UCSD-AML1 (cell line): ENCODE measurements around the gene SLCO4A1.

Experiments used
- DNase-seq: peaks from one replicate; lab custom pipeline; 2025; ENCODE audit not compliant: unreplicated experiment; lab: John Stamatoyannopoulos, UW

Gene SLCO4A1

DNA sequence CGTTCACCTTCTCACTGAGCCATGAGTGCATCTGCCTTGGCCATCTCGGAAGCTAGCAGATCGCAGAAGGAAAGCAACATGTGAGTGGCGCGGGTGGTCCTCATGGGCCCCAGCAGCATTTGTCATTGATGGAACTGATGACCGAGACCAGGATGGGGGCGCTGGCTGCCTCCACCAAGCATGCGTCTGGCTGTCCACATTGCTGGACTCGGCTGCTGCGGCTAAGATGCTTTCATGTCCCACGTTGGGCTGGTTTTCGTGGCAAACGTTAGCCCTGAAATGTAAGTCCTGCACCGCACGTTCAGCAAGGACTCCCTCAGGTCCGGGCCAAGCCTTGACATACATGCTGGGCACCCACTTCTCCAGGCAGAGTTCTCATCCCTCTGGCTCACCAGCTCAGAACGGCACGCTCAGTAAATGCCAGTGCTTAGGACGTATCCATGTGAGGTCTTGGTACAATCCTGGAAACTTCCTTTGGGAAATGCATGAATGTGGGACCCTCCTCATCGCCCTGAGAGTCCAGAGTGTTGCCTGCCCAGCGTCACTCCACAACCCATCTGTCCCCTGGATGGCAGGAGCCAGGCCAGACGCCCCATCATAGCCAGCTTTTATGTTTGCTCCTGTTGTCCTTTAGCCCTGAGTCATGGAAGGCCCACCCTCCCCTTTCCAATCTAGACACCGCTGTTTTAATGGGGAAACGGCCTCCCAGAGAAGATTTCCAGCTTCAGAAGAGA, 8.4 kb downstream of the SLCO4A1 start:
- no peak for DNase-seq

DNA sequence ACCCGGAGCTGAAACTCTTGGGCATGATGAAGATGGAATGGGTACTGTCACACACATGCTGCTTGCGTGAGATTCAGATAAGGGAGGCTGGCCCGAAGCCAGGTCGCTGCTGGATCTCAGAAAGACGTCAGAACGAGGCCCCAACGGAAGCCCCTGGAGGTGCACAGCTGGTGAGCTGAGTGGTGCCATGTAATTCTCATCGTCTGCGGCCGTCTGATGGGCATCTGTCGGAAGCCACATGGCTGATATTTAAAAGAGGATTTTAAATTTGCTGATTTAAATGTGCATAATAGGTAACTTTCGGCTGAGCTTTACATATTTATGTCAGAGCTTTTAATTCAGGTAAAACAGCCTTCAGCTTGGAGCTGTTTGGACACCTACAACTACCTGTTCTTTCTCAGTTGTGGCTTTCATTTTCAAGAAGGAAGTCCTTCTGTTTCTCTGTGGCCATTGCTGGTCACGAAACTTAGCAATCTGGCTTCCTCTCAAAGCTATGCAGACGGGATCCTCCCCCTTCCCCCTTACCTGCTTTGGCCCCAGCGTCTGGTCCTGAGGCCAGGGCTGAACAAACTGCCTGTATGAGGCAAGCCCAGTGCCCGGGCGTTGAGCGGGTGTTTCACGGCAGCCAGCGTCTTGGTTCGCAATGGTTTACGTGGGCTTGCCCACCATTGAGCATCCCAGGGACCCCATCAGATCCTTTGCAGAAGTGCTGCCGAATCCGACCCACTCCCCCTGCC, 9.2 kb downstream of the SLCO4A1 start:
- no peak for DNase-seq

- no peak for DNase-seq
Measured at GRCh38 chr20:62652041-62652893, 10.0 kb downstream of the SLCO4A1 start.

- no peak for DNase-seq
Measured at GRCh38 chr20:62652894-62653305, 10.6 kb downstream of the SLCO4A1 start.

DNA sequence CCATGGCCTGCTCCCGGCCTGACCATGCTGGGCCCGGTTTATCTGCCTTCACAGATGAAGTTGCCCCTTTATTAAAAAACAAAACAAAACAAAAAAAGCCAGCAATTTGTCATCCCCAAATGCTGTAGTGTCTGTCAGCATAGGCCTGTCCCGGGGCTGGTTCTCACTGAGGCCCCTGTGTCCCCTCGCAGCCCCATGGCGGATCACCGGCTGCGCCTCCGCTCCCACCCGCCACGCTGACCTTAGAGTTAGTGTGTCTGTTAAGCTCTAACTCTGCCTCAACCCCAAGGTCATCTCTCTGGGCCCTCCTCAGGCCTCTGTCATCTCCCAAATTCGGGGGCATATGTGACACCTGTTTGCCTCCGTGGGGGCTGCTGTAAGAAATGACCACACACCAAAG, 11.1 kb downstream of the SLCO4A1 start:
- DNase-seq, result no peak

DNA sequence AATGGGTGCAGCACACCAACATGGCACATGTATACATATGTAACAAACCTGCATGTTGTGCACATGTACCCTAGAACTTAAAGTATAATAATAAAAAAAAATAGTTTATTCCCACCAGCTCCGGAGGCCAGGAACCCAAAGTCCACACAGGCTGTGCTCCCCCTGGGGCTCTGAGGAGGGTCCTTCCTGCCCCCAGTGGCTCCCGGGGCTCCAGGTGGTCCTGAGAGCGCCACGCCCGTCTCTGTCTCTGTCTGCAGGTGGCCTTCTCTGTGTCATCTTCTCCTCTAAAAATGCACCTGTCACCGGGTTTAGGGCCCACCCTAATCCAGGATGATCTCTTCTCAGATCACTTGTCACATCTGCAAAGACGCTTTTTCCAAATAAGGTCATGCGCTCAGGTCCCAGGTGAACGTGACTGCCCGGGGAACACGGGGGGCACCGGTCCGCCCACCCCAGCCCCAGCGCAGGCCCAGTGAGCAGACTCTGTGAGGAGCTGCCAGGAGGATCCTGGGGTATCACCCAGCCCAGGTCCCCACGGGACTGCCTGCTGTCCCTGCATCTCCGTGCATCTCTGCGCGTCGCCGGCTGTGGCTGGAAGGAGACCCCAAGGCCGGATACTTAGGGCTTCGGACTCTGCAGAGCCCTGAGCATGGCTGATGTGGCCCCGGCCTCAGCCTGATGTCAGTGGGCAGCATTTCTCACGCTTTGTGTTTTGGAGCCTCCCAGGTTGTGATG, 11.8 kb downstream of the SLCO4A1 start:
- no peak for DNase-seq

DNA sequence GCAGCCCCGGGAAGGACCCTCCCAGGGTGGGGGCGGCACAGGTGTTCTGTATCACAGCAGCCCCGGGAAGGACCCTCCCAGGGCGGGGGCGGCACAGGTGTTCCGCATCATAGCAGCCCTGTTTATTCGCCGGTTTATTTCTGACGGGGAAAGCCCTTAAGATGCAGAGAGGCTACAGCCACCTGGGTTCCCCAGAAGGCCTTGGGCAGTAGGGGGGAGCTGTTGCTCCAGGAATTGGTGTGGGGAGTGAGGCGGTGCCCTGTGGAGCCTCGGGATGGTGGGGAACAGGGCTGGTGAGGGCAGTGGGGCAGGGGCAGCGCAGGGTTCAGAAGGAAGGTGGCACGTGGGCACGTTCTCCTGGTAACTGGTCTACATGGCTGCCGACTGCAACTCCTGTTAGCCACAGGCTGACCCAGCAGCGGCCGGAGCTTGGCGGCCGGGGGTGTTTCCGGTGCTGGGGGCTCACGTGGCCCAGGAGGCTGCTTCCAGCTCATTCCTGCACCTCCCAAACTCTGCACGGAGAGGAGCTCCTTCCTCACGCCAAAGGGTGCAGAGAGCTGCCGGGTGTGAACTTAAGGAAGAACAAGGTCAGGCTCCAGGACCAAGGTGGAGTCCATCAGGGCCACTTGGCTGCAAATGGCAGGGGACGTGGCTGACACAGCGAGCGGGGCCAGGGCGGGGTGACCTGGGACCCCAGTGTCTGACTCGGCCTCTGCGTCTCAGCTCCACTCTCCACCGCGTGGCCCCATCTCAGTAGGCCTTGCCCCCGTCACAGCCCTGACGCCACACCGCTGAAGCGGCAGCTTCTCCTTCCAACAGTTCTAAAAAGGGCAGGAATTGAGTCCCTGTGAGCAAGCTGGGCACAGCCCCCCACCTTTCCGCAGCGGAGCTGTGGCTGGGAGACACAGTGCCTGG, 13.2 kb downstream of the SLCO4A1 start:
- no peak for DNase-seq

DNA sequence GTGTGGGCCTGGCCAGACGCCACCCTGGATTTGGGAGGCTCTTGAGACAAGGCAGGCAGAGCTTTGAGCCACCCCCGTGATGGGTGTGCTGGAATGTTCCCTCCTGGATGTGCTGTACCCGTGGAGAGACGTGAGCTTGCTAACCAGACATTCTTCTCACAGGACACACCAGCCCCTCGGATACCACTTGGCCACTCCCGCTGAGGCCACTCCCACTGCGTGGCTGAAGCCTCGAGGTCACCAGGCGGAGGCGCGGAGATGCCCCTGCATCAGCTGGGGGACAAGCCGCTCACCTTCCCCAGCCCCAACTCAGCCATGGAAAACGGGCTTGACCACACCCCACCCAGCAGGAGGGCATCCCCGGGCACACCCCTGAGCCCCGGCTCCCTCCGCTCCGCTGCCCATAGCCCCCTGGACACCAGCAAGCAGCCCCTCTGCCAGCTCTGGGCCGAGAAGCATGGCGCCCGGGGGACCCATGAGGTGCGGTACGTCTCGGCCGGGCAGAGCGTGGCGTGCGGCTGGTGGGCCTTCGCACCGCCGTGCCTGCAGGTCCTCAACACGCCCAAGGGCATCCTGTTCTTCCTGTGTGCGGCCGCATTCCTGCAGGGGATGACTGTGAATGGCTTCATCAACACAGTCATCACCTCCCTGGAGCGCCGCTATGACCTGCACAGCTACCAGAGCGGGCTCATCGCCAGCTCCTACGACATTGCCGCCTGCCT, 14.1 kb downstream of the SLCO4A1 start:
- no peak for DNase-seq

DNA sequence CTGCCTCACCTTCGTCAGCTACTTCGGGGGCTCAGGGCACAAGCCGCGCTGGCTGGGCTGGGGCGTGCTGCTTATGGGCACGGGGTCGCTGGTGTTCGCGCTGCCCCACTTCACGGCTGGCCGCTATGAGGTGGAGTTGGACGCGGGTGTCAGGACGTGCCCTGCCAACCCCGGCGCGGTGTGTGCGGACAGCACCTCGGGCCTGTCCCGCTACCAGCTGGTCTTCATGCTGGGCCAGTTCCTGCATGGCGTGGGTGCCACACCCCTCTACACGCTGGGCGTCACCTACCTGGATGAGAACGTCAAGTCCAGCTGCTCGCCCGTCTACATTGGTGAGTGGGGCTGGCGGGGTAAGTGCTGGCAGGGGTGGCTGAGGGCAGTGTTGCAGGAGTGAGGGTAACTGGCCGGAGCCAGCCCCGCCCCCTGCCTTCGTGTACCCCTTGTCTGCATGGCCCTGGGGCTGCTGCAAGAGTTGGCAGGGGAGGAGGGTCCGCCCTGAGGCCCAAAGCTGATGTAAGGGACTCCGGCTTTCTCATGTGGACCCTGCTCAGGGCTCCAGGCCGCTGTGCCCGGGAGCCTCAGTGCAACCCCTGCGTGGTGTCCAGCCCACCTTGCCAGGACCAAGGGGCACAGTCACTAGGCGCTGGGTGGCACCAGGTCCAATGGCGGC, 14.8 kb downstream of the SLCO4A1 start:
- no peak for DNase-seq

DNA sequence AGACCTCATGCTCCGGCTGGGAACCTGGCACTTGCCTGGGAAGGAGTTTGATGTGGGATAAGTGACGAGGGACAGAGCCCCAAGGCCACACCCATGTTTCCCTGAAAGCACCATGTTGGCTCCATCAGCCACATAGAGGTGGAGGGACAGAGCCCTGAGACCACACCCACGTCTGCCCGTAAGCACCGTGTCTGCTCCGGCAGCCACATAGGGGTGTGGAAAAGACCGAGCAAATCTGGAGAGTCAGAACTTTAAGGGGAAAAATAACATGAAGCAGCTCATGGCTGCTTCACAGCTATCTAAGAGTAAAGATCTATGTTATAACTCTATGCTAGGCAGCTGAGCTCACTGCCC, 15.3 kb downstream of the SLCO4A1 start:
- DNase-seq, result no peak

DNA sequence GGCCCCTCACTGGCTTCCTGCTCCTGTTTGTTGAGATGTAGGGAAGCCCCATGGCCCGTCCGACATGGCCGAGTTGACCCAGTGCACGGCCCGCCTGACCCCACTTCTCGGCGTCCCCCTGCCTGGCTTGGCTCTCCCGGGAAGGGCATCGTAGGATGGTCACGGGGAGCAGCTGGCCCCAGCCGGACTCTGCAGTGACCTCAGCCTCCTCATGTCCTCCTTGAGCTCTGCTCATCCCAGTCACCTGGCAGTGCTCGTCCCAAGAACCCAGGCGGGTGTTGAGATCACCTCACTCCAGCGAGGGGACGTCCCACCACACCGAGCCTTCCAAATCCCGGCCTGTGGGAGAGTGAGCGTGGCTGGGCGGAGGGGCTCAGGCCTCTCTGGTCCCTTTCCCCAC, 15.7 kb downstream of the SLCO4A1 start:
- no peak for DNase-seq

DNA sequence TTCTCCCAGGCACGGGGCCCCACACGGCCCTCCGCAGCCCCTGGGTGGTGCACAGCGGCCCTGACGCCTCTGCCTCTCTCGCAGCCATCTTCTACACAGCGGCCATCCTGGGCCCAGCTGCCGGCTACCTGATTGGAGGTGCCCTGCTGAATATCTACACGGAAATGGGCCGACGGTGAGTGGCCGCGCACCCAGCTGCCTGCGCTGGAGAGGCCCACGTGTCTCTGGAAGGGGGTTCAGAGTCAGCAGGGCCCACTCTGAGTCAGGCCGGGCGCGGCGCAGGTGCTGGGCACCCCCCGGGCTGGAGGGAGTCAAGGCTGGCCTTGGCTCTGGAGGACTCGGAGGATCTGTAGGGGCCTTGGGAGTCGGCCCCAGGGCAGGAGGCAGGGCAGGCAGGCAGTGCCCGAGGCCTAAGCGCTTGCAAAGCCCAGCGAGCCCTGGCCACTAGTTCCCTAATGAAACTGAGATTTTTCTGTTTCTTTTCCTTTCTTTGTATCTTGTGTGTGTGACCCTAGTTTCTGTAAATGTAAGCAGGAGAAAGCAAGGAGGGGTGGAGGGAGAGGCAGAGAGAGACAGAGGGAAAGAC, 16.4 kb downstream of the SLCO4A1 start:
- DNase-seq, result no peak

GRCh38 chr20:62659488-62660239, 17.4 kb downstream of the SLCO4A1 start:
- no peak for DNase-seq

- DNase-seq, result no peak
Measured at GRCh38 chr20:62660240-62660615, 17.9 kb downstream of the SLCO4A1 start.

DNA sequence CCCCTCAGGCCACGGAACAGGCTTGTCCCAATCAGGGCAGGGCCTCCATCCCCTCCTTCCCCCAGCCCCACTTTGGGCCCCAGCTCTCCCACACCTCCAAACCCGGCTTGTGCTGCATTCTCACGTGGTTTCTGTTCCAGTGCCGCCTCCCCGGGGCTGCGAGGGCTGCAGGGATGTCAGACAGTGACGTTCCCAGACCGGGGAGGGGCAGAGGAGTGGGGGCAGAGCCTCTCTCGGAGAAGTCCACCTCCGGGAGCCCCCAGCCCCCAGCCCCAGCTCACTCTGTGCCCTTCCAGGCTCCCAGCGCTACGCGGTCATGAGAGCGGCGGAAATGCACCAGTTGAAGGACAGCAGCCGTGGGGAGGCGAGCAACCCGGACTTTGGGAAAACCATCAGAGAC, 18.5 kb downstream of the SLCO4A1 start:
- no peak for DNase-seq

GRCh38 chr20:62661647-62662046, 19.3 kb downstream of the SLCO4A1 start:
- DNase-seq, result no peak

GRCh38 chr20:62662422-62662821, 20.1 kb downstream of the SLCO4A1 start:
- DNase-seq, result no peak
